CD4-positive, alpha-beta T cell (primary cell): ENCODE measurements around the gene ZYX. TPM values are rescaled to one million over a fixed set of nuclear protein-coding genes. Genes with fewer than 3 reads are reported as not detected.

ENCODE experiments used
- ATAC-seq: fragments of 200-7000 bp; cut with Tn5 transposase; one replicate; pipeline ENCODE4 v1.10.0; 2022; ENCODE audit warnings: mild to moderate bottlenecking; ENCODE audit not compliant: poor library complexity
- CTCF ChIA-PET: fragments of 350-600 bp; sonication (Branson Sonifier 250); formaldehyde crosslinking; loops from one replicate; lab custom pipeline; 2021; ENCODE audit warnings: antibody characterized with exemption, inconsistent platforms; lab: Charles Lee
- POLR2A ChIA-PET: fragments of 350-600 bp; sonication (Branson Sonifier 250); formaldehyde crosslinking; loops from one replicate; lab custom pipeline; 2021; ENCODE audit warnings: antibody characterized with exemption, inconsistent platforms; lab: Charles Lee
- DNase-seq, 14 experiments: peaks; one replicate each; pipeline ENCODE4 v3.0.0-alpha.2; 2013 to 2020; ENCODE audit warnings: mixed read lengths in 2 of 14
- H3K27ac ChIP-seq, 2 donors: one replicate each; pipeline versions ENCODE4 v1.5.1 to v1.7.0; 2013; ENCODE audit warnings: low read length in 2 of 2, low read depth in 1 of 2, mild to moderate bottlenecking in 1 of 2
- H3K27me3 ChIP-seq, 2 experiments: 1 replicate in 1 of 2; 2 replicates in 1 of 2; pipeline versions ENCODE4 v1.6.1 to v1.7.0; 2013; ENCODE audit warnings: low read length in 2 of 2, control low read depth in 1 of 2, mild to moderate bottlenecking in 1 of 2, moderate library complexity in 1 of 2; ENCODE audit not compliant: insufficient read depth in 2 of 2, control insufficient read depth in 1 of 2
- H3K36me3 ChIP-seq: one replicate; pipeline ENCODE4 v1.6.1; 2013; ENCODE audit warnings: low read length, control low read depth; ENCODE audit not compliant: insufficient read depth
- H3K4me1 ChIP-seq: one replicate; pipeline ENCODE4 v1.6.1; 2013; ENCODE audit warnings: low read length, control low read depth; ENCODE audit not compliant: insufficient read depth
- H3K4me3 ChIP-seq: one replicate; pipeline ENCODE4 v1.5.1; 2013; ENCODE audit warnings: mild to moderate bottlenecking, low read length, moderate library complexity
- H3K9me3 ChIP-seq, 2 experiments: 1 replicate in 1 of 2; 2 replicates in 1 of 2; pipeline versions ENCODE4 v1.6.1 to v1.7.0; 2013; ENCODE audit warnings: low read length in 2 of 2, mild to moderate bottlenecking in 2 of 2, control low read depth in 1 of 2, moderate library complexity in 1 of 2; ENCODE audit not compliant: control insufficient read depth in 1 of 2, insufficient read depth in 1 of 2
- H3K27ac Mint-ChIP-seq: one replicate; pipeline ENCODE4 v1.8.0; 2020; ENCODE audit warnings: mixed read lengths
- H3K27me3 Mint-ChIP-seq: one replicate; pipeline ENCODE4 v1.8.0; 2021; ENCODE audit warnings: mixed read lengths
- H3K36me3 Mint-ChIP-seq: one replicate; pipeline ENCODE4 v1.8.0; 2021; ENCODE audit warnings: low read depth, mixed read lengths
- H3K4me1 Mint-ChIP-seq: one replicate; pipeline ENCODE4 v1.8.0; 2021; ENCODE audit warnings: low read depth, mixed read lengths
- H3K4me3 Mint-ChIP-seq: one replicate; pipeline ENCODE4 v1.8.0; 2020; ENCODE audit warnings: mild to moderate bottlenecking, mixed read lengths
- H3K9me3 Mint-ChIP-seq: one replicate; pipeline ENCODE4 v1.8.0; 2020; ENCODE audit warnings: mixed read lengths
- CTCF ChIP-seq: fragments of 200-600 bp; IDR thresholded peaks from one replicate; pipeline ENCODE4 v1.8.0; 2022; ENCODE audit warnings: antibody characterized with exemption, mild to moderate bottlenecking
- intact Hi-C, 2 experiments: fragments of 100-400 bp; cut with DNase I in 1 of 2; cut with micrococcal nuclease in 1 of 2; formaldehyde crosslinking; loops; one replicate each; pipeline versions ENCODE4 v1.15.1 to v1.9.0; 2023 to 2025; cut with DNase I, micrococcal nuclease
- total RNA-seq, 174 experiments: library from RNA in 2 of 174; stranded (reverse) in 2 of 174; gene quantifications; one replicate each; pipeline ENCODE4 v1.2.3 and lab custom pipeline; 2021 to 2026

ZYX gene
- total RNA-seq, 2 experiments from 2014 or later, result 132 to 146 TPM

GRCh38 chr7:143382126-143382790, 1.1 kb downstream of the ZYX start:
- DNase-seq (no peak), ATAC-seq (no peak)
- Histone ChIP-seq H3K36me3 (peaks cover 5% of the 10 kb centered on the region), H3K27ac (peak overlapping the region; percentile 74 to 97), H3K4me1 (peaks cover 77% of the 10 kb centered on the region), H3K27me3 (no peaks in the 10 kb centered on the region), H3K9me3 (no peaks in the 10 kb centered on the region), H3K4me3 (peak overlapping the region; percentile 87)
- TF ChIP-seq CTCF, result no peak
- intact Hi-C loops, result loop anchor here (2.0 to 10.0 kb wide), 3 partner anchors 23 to 575 kb away; partner anchors contain the start of gene EPHB6 (in 1 of the 2)
- H3K36me3 Mint-ChIP-seq, result peaks cover 14% of the 10 kb centered on the region
- peaks cover 22% of the 10 kb centered on the region for H3K4me1 Mint-ChIP-seq
- no peak overlapping the region for H3K4me3 Mint-ChIP-seq
- H3K9me3 Mint-ChIP-seq, result no peaks in the 10 kb centered on the region
- CTCF ChIA-PET, result no interaction called here
- POLR2A ChIA-PET, result interaction anchor here (1.1 to 3.1 kb wide), 5 partner anchors 8 to 142 kb away, joined by 3 to 30 read pairs (median 5); partner anchors contain the start of genes CASP2 and EPHA1
- no peak overlapping the region for H3K27ac Mint-ChIP-seq
- no peaks in the 10 kb centered on the region for H3K27me3 Mint-ChIP-seq

GRCh38 chr7:143382791-143383641, 1.9 kb downstream of the ZYX start:
- Mint-ChIP-seq H3K27ac (no peak overlapping the region), H3K27me3 (no peaks in the 10 kb centered on the region), H3K4me1 (peaks cover 19% of the 10 kb centered on the region), H3K9me3 (no peaks in the 10 kb centered on the region), H3K4me3 (no peak overlapping the region), H3K36me3 (peaks cover 19% of the 10 kb centered on the region)
- Histone ChIP-seq H3K4me1 (peaks cover 83% of the 10 kb centered on the region), H3K36me3 (peaks cover 12% of the 10 kb centered on the region), H3K4me3 (peak overlapping the region; percentile 87), H3K9me3 (no peaks in the 10 kb centered on the region), H3K27ac (peak overlapping the region; percentile 22 to 74), H3K27me3 (no peaks in the 10 kb centered on the region)
- DNase-seq, result peak in 2 of 14 experiments; percentile 36 to 51
- ATAC-seq, result no peak
- no peak for TF ChIP-seq CTCF
- POLR2A ChIA-PET, result interaction anchor here (1.5 to 2.9 kb wide), 5 partner anchors 7 to 124 kb away, joined by 3 to 30 read pairs (median 8); partner anchors contain the start of gene EPHA1
- intact Hi-C loops, result loop anchor here (2.0 to 10.0 kb wide), 3 partner anchors 22 to 576 kb away; partner anchors contain the start of gene EPHB6 (in 1 of the 2)
- CTCF ChIA-PET, result interaction anchor here (1.2 to 2.1 kb wide), 6 partner anchors 21 to 142 kb away, joined by 3 to 6 read pairs (median 4); no protein-coding TSS in a partner anchor

- H3K4me1 ChIP-seq, result peaks cover 79% of the 10 kb centered on the region
- Mint-ChIP-seq H3K27me3 (no peaks in the 10 kb centered on the region), H3K4me1 (peaks cover 16% of the 10 kb centered on the region), H3K4me3 (no peak overlapping the region), H3K36me3 (peaks cover 19% of the 10 kb centered on the region), H3K27ac (no peak overlapping the region), H3K9me3 (no peaks in the 10 kb centered on the region)
- POLR2A ChIA-PET, result interaction anchor here (0.6 to 2.9 kb wide), 8 partner anchors 8 to 585 kb away, joined by 3 to 30 read pairs (median 4); partner anchors contain the start of gene EPHA1
- H3K4me3 ChIP-seq, result peak overlapping the region; percentile 87
- CTCF ChIA-PET, result interaction anchor here (0.8 to 2.1 kb wide), 8 partner anchors 20 to 143 kb away, joined by 3 to 6 read pairs (median 4); partner anchors contain the start of gene FAM131B
- ATAC-seq (no peak), DNase-seq (no peak)
- peak overlapping the region in 1 of 2 donors; percentile 74 for H3K27ac ChIP-seq
- H3K9me3 ChIP-seq, result no peaks in the 10 kb centered on the region
- peaks cover 18% of the 10 kb centered on the region for H3K36me3 ChIP-seq
- no peak for TF ChIP-seq CTCF
- no peaks in the 10 kb centered on the region for H3K27me3 ChIP-seq
- intact Hi-C loops, result loop anchor here (2.0 to 10.0 kb wide), 3 partner anchors 21 to 576 kb away; partner anchors contain the start of gene EPHB6 (in 1 of the 2)
Measured at GRCh38 chr7:143383642-143383957, 2.5 kb downstream of the ZYX start.
